ENCODE measurements around the gene SLC51B.

GRCh38 chr15:65083262-65083701, 38.1 kb downstream of the SLC51B start:
- TF ChIP-seq, protein P1, sequence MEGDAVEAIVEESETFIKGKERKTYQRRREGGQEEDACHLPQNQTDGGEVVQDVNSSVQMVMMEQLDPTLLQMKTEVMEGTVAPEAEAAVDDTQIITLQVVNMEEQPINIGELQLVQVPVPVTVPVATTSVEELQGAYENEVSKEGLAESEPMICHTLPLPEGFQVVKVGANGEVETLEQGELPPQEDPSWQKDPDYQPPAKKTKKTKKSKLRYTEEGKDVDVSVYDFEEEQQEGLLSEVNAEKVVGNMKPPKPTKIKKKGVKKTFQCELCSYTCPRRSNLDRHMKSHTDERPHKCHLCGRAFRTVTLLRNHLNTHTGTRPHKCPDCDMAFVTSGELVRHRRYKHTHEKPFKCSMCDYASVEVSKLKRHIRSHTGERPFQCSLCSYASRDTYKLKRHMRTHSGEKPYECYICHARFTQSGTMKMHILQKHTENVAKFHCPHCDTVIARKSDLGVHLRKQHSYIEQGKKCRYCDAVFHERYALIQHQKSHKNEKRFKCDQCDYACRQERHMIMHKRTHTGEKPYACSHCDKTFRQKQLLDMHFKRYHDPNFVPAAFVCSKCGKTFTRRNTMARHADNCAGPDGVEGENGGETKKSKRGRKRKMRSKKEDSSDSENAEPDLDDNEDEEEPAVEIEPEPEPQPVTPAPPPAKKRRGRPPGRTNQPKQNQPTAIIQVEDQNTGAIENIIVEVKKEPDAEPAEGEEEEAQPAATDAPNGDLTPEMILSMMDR (IDR thresholded peaks at IDR 0.05; ENCODE audit: low read depth, low read length) = no peak
- TF ChIP-seq EZH2phosphoT487 (IDR thresholded peaks at IDR 0.05; ENCODE audit: low read depth) = no peak
